Measurements from ENCODE around the gene PLAC1.

- TF ChIP-seq CTCF (IDR thresholded peaks at IDR 0.05; ENCODE audit: insufficient read depth, low read length) (no peak), POLR2AphosphoS5 (IDR thresholded peaks at IDR 0.05; ENCODE audit: low read depth) (no peak), SPI1 (IDR thresholded peaks at IDR 0.05; ENCODE audit: borderline replicate concordance, low read depth) (no peak; the same call in 1 of the 2 replicates)
Observed at GRCh38 chrX:134679644-134680043, 21.4 kb upstream of the PLAC1 start.
